ENCODE data around the gene ACOXL. TPM values are rescaled to one million over a fixed set of nuclear protein-coding genes. Genes with fewer than 3 reads are reported as not detected.

The ACOXL gene
- total and polyA plus RNA-seq, 2 of the 8 experiments (the other 6 are each of a cell fraction or from before 2014, with no cell fraction given) = 11.4 to 20.6 TPM

DNA sequence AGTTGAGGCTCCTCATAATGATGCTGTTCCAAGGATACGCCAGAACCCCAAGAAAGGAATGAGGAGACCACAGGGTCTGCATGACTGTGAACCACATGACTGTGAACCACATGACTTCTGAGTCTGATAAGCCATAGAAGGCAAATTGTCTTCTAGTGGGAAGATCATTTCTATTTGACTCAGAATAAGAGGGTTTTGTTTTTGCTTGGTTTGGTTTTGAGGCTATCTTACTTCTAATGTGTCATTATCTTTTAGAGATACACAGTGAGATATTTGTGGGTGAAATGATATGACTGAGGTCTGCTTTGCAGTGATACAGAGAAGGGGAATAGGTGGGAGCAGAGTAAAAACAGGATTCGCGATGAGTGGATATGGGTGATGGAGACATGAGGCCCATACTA is 359.4 kb downstream of the ACOXL start:
- Histone ChIP-seq H4K20me1 (replicated peaks in 1 of 2; ENCODE audit: control insufficient read depth in 1 of 2, insufficient read depth in 2 of 2, low read length in 2 of 2) (no peaks in the 10 kb centered on the region), H3K4me2 (ENCODE audit: insufficient read depth in 1 of 2, low read depth in 2 of 2, low read length in 2 of 2) (no peak overlapping the region), H2BK120ac (replicated peaks; ENCODE audit: low read depth, low read length) (no peak overlapping the region), H3K23ac (ENCODE audit: insufficient read length) (no peak overlapping the region), H3K18ac (ENCODE audit: extremely low read depth, low read length) (no peak overlapping the region), H3K79me1 (ENCODE audit: low read depth, low read length) (no peaks in the 10 kb centered on the region), H3K9ac (replicated peaks in 1 of 4; ENCODE audit: extremely low read depth in 1 of 4, low read depth in 3 of 4, low read length in 3 of 4) (no peak overlapping the region), H4K8ac (ENCODE audit: extremely low read depth, insufficient read depth, low read length) (no peak overlapping the region), H2BK12ac (ENCODE audit: low read depth, low read length) (no peak overlapping the region), H2BK15ac (ENCODE audit: low read length) (no peak overlapping the region), H3K56ac (replicated peaks; ENCODE audit: insufficient read length, low read depth, low read length) (no peak overlapping the region), H2AK5ac (ENCODE audit: low read depth, low read length) (no peak overlapping the region), H3K4me3 (ENCODE audit: extremely low read depth in 1 of 4, insufficient read depth in 2 of 4, low read depth in 3 of 4, low read length in 4 of 4) (no peak overlapping the region), H3K27ac (ENCODE audit: low read depth, low read length) (no peak overlapping the region), H3K9me3 (ENCODE audit: insufficient read depth in 2 of 2, low read depth in 1 of 2, low read length in 1 of 2) (no peaks in the 10 kb centered on the region), H3K23me2 (ENCODE audit: low read depth, low read length) (no peaks in the 10 kb centered on the region), H3K4me1 (replicated peaks in 1 of 4; ENCODE audit: control insufficient read depth in 3 of 4, insufficient read depth in 4 of 4, low read length in 3 of 4) (no peaks in the 10 kb centered on the region), H3K14ac (ENCODE audit: insufficient read length) (no peak overlapping the region), H3K27me3 (replicated peaks in 1 of 4; ENCODE audit: control insufficient read depth in 3 of 4, extremely low read depth in 1 of 4, insufficient read depth in 3 of 4, low read length in 3 of 4) (no peaks in the 10 kb centered on the region), H3K79me2 (ENCODE audit: control insufficient read depth in 1 of 2, insufficient read depth in 2 of 2, low read length in 2 of 2) (no peaks in the 10 kb centered on the region), H2BK20ac (ENCODE audit: low read length) (no peak overlapping the region), H4K5ac (ENCODE audit: insufficient read length, low read depth, low read length) (no peak overlapping the region), H3K36me3 (ENCODE audit: control insufficient read depth in 2 of 4, insufficient read depth in 4 of 4, low read length in 3 of 4) (no peaks in the 10 kb centered on the region), H4K91ac (replicated peaks; ENCODE audit: insufficient read length, low read length) (no peak overlapping the region), H3K4ac (replicated peaks; ENCODE audit: insufficient read length, low read depth, low read length) (no peak overlapping the region), H2BK5ac (ENCODE audit: low read depth, low read length) (no peak overlapping the region), H2AFZ (ENCODE audit: low read length) (no peak overlapping the region)
- TF ChIP-seq POLR2AphosphoS5 (IDR thresholded peaks at IDR 0.05; ENCODE audit: low read depth, low read length) = no peak
- TF ChIP-seq CEBPB (IDR thresholded peaks at IDR 0.05; ENCODE audit: low read depth, low read length) = no peak
- DNase-seq (ENCODE audit: low read depth in 1 of 2, low spot score in 2 of 2) = no peak
- POLR2A ChIA-PET (ENCODE audit: partially characterized antibody) = no interaction called here
- CTCF ChIA-PET (ENCODE audit: partially characterized antibody) = interaction anchor here (1.6 kb wide), 1 partner anchor 11 kb away, joined by 4 read pairs; no protein-coding TSS in a partner anchor
- no peak for FAIRE-seq
- WGBS, 2 experiments (ENCODE audit: extremely low coverage in 1 of 2, insufficient coverage in 1 of 2, insufficient read length in 1 of 2, insufficient replicate concordance in 2 of 2, low coverage in 1 of 2, low lambda C conversion rate in 2 of 2, missing lambda C conversion rate in 1 of 2) = 88% methylated on average over 3 of the region's 3 CpGs; no CpG with 5 or more reads in 1 of the 2 experiments
